HCEC 1CT (cell line): ENCODE measurements around the gene LTB4R2.
A peak's percentile ranks its signal among the peaks of the same experiment; 100 is the strongest.

Experiments used
- DNase-seq: peaks from one replicate; pipeline ENCODE4 v3.0.0-alpha.2; 2017

LTB4R2 gene

GRCh38 chr14:24309538-24310264 is at the start of gene LTB4R2:
Gene LTB4R2, plus strand, starts transcription at chr14:24310140. Its CDS starts 525 bp downstream, at chr14:24310665.
- no peak for DNase-seq

DNA sequence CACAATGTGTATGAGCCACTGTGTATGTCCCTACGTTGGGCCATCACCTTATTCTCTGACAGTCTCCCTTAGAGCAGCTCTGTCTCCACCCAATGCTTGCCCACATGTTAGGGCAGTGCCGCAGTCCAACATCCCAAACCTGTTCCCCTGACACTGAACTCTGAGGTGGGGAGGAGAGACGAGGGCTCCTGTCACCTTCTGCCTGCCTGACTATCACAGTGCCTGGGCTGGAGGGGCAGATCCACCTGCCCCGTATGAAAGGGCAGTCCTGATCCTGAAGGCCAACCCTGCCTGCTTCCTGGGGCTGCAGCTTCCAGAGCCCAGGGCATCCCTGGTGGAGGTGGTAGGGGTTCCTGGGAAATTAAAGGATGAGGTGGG is 49.2 kb upstream of the LTB4R2 start:
- no peak for DNase-seq

DNA sequence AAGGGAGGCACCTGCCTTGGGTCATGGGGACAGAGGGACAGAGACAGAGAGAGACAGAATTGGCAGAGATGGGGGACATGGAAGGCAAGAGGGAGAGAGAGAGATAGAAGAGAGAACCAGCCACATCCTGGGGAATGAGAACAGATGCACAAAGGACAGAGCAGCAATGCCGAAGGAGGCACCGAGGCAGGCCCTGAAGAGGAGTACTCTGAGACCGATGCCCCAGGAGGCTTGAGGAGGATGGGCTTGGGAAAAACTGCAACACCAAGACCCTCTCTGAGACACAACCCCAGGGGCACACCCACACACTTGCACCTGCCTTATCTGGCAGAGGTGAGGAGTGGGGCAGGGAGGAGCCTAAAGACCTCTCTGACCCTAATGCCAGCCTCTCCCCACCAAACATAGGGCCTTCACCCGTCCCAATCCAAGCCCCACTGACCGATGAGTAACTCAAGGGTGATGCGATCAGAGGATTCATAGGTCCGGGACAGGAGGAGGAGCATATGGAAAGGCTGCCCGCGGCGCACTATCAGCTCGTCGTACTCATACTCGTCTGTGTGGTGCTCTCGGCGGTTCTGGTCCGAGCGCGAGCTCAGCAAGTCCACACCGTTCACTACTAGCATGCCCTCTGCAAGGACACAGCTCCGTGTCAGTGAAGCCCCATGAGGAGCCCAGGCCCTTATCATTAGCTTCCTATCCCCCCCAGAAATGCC is 48.5 kb upstream of the LTB4R2 start:
- DNase-seq = no peak

- DNase-seq = no peak
Measured at GRCh38 chr14:24261969-24262327, 48.0 kb upstream of the LTB4R2 start.

GRCh38 chr14:24262821-24263733 is 46.9 kb upstream of the LTB4R2 start, which contains the start of gene TGM1:
Gene TGM1, minus strand, starts transcription at chr14:24263177. Its CDS starts 825 bp downstream, at chr14:24262352.
- DNase-seq = no peak

GRCh38 chr14:24263848-24264247 is 46.1 kb upstream of the LTB4R2 start:
- no peak for DNase-seq

- no peak for DNase-seq
Measured at GRCh38 chr14:24264298-24264697, 45.6 kb upstream of the LTB4R2 start.

DNA sequence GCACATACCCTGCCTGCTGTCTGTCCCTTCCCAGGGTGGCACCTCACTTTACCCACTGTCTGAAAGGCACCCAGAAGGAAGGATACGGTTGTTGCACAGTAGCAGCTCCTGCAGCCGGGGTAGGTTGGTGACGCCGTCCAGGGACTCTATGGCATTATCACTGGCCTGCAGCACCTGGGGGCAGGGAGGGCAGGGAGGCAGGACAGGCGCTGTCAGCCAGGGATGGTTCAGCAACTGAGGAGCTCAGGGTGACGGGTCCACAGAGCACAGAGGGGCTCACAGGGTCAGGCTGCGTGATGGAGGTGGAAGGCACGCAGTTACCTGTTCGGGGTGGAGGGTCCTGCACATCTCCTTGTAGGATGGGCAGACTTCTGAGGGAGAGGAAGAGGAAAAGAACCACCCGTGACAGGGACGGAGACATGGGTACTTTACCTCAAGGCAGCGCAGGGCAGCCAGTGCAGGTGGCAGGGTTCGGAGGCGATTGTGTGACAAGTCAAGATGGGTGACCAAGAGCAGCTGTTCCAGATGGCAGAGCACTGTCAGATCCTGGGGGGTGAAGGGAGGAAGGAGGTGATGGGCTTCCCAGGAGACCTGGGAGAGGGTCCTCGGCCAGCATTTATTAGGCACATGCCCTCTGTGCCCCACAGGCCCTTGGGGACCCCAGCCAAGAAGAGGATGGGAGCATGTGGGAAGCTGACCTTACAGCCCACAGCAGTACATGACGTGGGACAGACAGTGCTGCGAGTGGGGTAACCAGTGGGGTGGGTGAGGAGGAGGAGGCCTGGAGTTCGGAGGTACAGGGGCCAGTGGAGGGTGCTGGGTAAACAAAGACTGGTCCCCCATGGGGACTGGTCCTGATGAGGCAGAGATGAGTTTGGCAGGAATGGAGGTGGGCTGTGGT is 43.3 kb upstream of the LTB4R2 start:
- no peak for DNase-seq

DNA sequence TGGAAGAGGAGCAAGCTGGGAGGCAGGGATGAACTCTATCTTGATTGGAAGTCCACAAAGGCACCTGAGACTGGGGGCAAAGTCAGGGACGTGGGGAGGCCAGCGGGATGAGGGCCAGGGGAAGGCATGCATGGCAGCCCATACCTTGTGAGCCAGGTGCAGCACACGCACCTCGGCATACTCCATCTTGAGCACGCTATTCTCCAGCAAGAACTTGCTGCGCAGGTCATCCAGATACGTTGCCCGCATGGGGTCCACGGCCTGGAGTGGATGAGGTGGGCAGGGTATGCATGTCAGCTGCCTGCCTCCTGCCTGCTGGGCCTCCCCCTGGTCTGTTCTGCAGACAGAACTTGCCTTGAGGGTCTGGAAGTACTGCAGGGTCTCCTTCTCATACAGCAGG is 42.4 kb upstream of the LTB4R2 start:
- no peak for DNase-seq

GRCh38 chr14:24268225-24268624 is 41.7 kb upstream of the LTB4R2 start:
- DNase-seq = no peak

DNA sequence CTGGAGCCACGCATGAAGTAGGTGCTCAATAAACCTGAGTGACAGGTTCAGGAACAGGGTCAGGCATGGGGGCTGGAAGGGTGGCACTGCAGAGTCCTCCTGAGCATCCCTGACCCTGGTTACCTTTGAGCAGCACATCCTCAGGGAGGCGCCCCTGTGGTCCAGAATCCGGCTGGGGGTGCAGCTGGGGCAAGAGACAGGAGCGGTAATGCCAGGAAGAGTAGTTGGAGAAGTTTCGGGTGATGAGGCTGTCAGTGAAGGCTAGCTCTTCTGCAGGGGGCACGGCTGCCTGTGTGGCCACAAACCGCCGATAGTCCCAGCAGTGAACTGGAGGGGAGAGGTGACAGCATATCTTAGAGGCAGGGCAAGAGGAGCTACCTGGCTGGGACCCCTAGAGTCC is 40.6 kb upstream of the LTB4R2 start:
- DNase-seq = no peak

GRCh38 chr14:24269910-24270536 is 39.9 kb upstream of the LTB4R2 start:
- DNase-seq = no peak

DNA sequence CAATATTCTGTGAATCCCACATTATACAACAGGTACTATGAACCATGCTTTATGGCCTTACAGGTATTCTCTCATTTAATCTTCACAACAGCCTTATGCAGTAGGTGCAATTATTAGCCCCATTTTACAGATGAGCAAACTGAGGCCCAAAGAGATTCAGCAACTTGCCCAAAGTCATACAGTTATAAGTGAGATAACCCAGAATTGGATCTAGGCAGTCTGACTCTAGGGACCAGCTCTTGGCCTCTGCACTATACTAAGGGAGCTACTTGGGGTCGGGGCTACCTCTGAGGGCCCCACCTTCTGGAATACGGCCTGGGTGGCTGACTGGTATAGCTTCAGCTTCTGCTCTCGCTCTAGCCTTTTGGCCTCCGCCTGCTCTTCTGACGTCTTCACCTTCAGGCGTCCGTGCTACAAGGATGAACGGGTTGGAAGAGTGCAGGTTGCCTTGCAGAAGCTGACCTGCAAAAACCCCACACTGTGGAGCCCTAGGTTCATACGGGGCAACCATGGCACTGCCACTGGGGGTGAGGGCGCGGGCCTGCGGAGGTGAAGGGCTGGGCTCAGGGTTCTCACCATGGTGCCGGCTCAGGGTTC is 39.3 kb upstream of the LTB4R2 start:
- no peak for DNase-seq

DNA sequence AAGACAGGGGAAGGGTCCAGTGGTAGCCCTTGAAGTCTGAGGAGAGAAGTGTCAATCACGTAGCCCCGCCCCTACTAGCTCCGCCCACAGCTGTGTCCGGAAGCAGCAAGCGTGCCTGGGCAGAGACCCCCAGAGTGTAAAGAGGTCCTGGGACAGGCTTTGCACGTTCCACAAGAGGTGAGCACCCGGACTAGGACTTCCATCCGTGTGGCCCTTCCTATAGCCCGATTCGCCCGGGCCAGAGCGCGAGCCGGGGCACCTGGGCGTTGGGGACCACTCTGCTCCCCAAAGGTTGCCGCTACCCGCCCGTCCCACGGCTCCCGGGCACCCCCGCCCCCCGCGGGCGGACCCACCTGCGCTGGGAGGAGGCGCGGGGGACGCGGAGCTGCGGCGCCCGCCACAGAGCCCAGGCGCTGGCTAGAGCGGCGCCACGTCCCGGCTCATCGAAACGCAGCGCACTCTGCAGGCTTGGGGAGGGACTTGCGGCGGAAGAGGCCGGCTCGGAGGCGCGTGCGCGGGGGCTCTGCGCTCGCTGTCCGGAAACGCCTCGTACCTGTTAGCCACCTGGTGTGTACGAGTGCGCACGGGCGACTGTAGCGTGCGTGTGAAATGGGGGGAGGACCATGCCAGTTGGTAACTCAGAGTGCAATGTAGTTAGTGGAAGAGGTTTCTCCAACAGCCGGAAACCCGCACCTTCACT is 38.7 kb upstream of the LTB4R2 start, which contains the start of gene RABGGTA:
RABGGTA (minus strand) TSS at position 464 of the 700 bp plus-strand sequence. CDS start 482 bp downstream, outside the sequence.
- peak; percentile 88 for DNase-seq

- DNase-seq = no peak
Measured at GRCh38 chr14:24271834-24272263, 38.1 kb upstream of the LTB4R2 start.

DNA sequence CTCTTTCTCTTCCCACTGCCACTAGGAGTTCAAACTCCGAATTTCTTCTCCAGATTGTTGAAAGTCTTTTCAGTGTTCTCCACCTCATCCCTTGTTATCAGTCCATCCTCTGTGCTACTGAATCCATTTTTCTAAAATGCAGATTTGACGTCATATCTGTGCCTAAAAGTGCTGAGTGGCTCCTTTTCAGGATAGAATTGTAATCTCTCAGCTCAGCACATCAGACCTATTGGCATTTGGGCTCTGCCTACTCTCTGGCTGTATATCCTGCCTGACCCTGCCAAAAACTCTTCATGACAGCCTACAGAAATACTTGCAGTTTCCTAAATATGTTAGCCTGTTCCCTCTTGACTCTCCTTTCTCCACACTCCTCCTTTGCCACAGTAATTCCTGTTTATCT is 37.5 kb upstream of the LTB4R2 start:
- no peak for DNase-seq

GRCh38 chr14:24273422-24273998 is 36.4 kb upstream of the LTB4R2 start:
- no peak for DNase-seq

DNA sequence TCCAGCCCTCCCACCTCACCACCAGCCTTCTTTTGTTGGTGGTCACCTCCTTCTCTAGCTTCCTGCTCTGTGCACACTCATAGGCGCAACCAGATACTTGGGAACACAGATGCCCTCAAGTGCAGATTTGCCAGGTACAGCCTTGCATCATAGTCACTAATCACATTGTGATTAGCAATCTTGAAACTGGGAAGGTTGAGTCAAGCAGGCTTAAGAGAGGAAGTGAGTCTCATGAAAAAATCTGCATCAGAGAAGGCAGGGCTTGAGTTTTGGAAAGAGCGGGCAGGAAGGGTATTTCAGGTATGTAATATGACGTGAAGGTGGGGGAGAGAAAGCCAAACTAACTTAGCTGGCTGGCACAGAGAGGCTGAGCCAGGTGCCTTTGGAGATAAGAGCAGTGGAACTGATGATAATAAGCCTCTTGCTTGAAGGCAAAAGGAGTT is 35.8 kb upstream of the LTB4R2 start:
- peak; percentile 26 for DNase-seq

DNA sequence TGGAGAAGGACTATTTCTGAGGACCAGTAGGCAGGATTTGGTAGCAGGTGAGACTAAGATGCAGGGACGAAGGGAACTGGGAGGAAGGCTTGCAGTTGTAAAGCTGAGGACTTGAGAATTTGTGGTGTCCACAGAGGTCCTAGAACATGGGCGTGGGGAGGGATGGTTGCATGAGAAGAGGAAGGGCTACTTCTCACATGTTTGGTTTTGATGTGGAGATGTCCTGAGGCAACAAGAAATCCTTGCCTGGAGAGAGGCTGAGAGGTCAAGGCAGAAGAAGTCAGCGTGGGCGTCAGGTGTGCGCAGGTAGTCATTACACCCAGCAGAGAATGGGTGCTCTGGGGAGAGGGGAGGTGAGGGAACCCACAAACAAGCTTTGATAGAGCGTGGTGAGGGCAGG is 32.9 kb upstream of the LTB4R2 start:
- no peak for DNase-seq
